OCI-LY7 (cell line): ENCODE measurements around the gene BCAT1.

Source experiments
- CTCF ChIP-seq: fragments of 200-600 bp; sonication (generic); conservative IDR thresholded peaks from 2 replicates; pipeline ENCODE4 v1.5.1; 2014; ENCODE audit warnings: mild to moderate bottlenecking, antibody characterized with exemption, low read length, moderate library complexity, mixed read lengths
- EZH2phosphoT487 ChIP-seq: fragments of 200-600 bp; sonication (generic); IDR thresholded peaks from 2 replicates; pipeline ENCODE4 v1.6.1; 2018; ENCODE audit warnings: low read depth, borderline replicate concordance, mild to moderate bottlenecking, mixed run types, antibody characterized with exemption, low read length, moderate library complexity, mixed read lengths

GRCh38 chr12:24803430-24804245, 145.3 kb downstream of the BCAT1 start:
- TF ChIP-seq CTCF (no peak), EZH2phosphoT487 (no peak)
